ENCODE data around the gene PAXX. TPM values are rescaled to one million over a fixed set of nuclear protein-coding genes. Genes with fewer than 3 reads are reported as not detected.

Gene PAXX
- total RNA-seq, 1 experiment from 2014 or later = 113 TPM

GRCh38 chr9:136970361-136970760 is 21.9 kb upstream of the PAXX start:
- BruUV-seq (replicated peaks) = no TSS peak
- Histone ChIP-seq H3K9ac (ENCODE audit: low read length) (no peak overlapping the region), H3K9me3 (ENCODE audit: low read length) (no peaks in the 10 kb centered on the region), H3K4me3 (ENCODE audit: low read length) (no peak overlapping the region), H4K20me1 (ENCODE audit: low read length) (no peaks in the 10 kb centered on the region), H3K4me2 (ENCODE audit: low read length) (no peak overlapping the region), H3K4me1 (ENCODE audit: insufficient read depth, low read length) (no peaks in the 10 kb centered on the region), H3K27ac (ENCODE audit: low read length) (no peak overlapping the region), H3K36me3 (ENCODE audit: low read depth, low read length) (no peaks in the 10 kb centered on the region), H2AFZ (ENCODE audit: low read length) (no peak overlapping the region), H3K27me3 (ENCODE audit: low read length) (no peaks in the 10 kb centered on the region), H3K9me2 (replicated peaks; ENCODE audit: low read length) (no peaks in the 10 kb centered on the region), H3F3A (ENCODE audit: low read length, unreplicated experiment) (no peaks in the 10 kb centered on the region), H3K79me2 (ENCODE audit: low read length) (no peaks in the 10 kb centered on the region)
- DNase-seq = no peak
- CTCF ChIA-PET = no interaction called here
- ATAC-seq = no peak
- POLR2A ChIA-PET (ENCODE audit: unreplicated experiment) = no interaction called here
- TF ChIP-seq CTCF (conservative IDR thresholded peaks at IDR 0.05; ENCODE audit: low read depth, low read length) (no peak), EZH2phosphoT487 (IDR thresholded peaks at IDR 0.05; ENCODE audit: borderline replicate concordance, low read length) (no peak), EZH2 (IDR thresholded peaks at IDR 0.05; ENCODE audit: low read length, unreplicated experiment) (no peak)
- intact Hi-C loops (cut with micrococcal nuclease) = no loop called here

GRCh38 chr9:136971746-136972145 is 20.5 kb upstream of the PAXX start:
- no peak for ATAC-seq

GRCh38 chr9:136972335-136972734 is 19.9 kb upstream of the PAXX start:
- H3K79me2 ChIP-seq (ENCODE audit: low read length) = no peaks in the 10 kb centered on the region
- intact Hi-C loops (cut with micrococcal nuclease) = no loop called here
- no peaks in the 10 kb centered on the region for H3K4me1 ChIP-seq (ENCODE audit: insufficient read depth, low read length)
- no peaks in the 10 kb centered on the region for H3K27me3 ChIP-seq (ENCODE audit: low read length)
- H3K4me2 ChIP-seq (ENCODE audit: low read length) = no peak overlapping the region
- no peak overlapping the region for H3K4me3 ChIP-seq (ENCODE audit: low read length)
- no peaks in the 10 kb centered on the region for H3K36me3 ChIP-seq (ENCODE audit: low read depth, low read length)
- H3K9ac ChIP-seq (ENCODE audit: low read length) = no peak overlapping the region
- no peak overlapping the region for H3K27ac ChIP-seq (ENCODE audit: low read length)
- POLR2A ChIA-PET (ENCODE audit: unreplicated experiment) = no interaction called here
- H2AFZ ChIP-seq (ENCODE audit: low read length) = no peak overlapping the region
- CTCF ChIA-PET = no interaction called here
- BruUV-seq (replicated peaks) = no TSS peak
- no peak for TF ChIP-seq EZH2 (IDR thresholded peaks at IDR 0.05; ENCODE audit: low read length, unreplicated experiment)
- TF ChIP-seq CTCF (conservative IDR thresholded peaks at IDR 0.05; ENCODE audit: low read depth, low read length) = no peak
- TF ChIP-seq EZH2phosphoT487 (IDR thresholded peaks at IDR 0.05; ENCODE audit: borderline replicate concordance, low read length) = no peak
- ATAC-seq (no peak), DNase-seq (no peak)
- H4K20me1 ChIP-seq (ENCODE audit: low read length) = no peaks in the 10 kb centered on the region
- H3K9me2 ChIP-seq (replicated peaks; ENCODE audit: low read length) = no peaks in the 10 kb centered on the region
- H3K9me3 ChIP-seq (ENCODE audit: low read length) = no peaks in the 10 kb centered on the region
- no peaks in the 10 kb centered on the region for H3F3A ChIP-seq (ENCODE audit: low read length, unreplicated experiment)

More at GRCh38 chr9:136971746-136972145, 20.5 kb upstream of the PAXX start:
- H3K27me3 ChIP-seq (ENCODE audit: low read length) = no peaks in the 10 kb centered on the region
- DNase-seq = no peak
- no peak overlapping the region for H2AFZ ChIP-seq (ENCODE audit: low read length)
- CTCF ChIA-PET = no interaction called here
- no peak overlapping the region for H3K4me3 ChIP-seq (ENCODE audit: low read length)
- no peak overlapping the region for H3K9ac ChIP-seq (ENCODE audit: low read length)
- H3K4me2 ChIP-seq (ENCODE audit: low read length) = no peak overlapping the region
- no peaks in the 10 kb centered on the region for H3K9me3 ChIP-seq (ENCODE audit: low read length)
- no peaks in the 10 kb centered on the region for H3K79me2 ChIP-seq (ENCODE audit: low read length)
- no peaks in the 10 kb centered on the region for H4K20me1 ChIP-seq (ENCODE audit: low read length)
- H3F3A ChIP-seq (ENCODE audit: low read length, unreplicated experiment) = no peaks in the 10 kb centered on the region
- intact Hi-C loops (cut with micrococcal nuclease) = no loop called here
- no peaks in the 10 kb centered on the region for H3K9me2 ChIP-seq (replicated peaks; ENCODE audit: low read length)
- POLR2A ChIA-PET (ENCODE audit: unreplicated experiment) = no interaction called here
- H3K27ac ChIP-seq (ENCODE audit: low read length) = no peak overlapping the region
- no peaks in the 10 kb centered on the region for H3K36me3 ChIP-seq (ENCODE audit: low read depth, low read length)
- H3K4me1 ChIP-seq (ENCODE audit: insufficient read depth, low read length) = no peaks in the 10 kb centered on the region
- no peak for TF ChIP-seq EZH2phosphoT487 (IDR thresholded peaks at IDR 0.05; ENCODE audit: borderline replicate concordance, low read length)
- TF ChIP-seq EZH2 (IDR thresholded peaks at IDR 0.05; ENCODE audit: low read length, unreplicated experiment) = no peak
- no peak for TF ChIP-seq CTCF (conservative IDR thresholded peaks at IDR 0.05; ENCODE audit: low read depth, low read length)
- BruUV-seq (replicated peaks) = no TSS peak
